Large intestine (tissue), 3 donors: ENCODE measurements around the gene FAM118B. TPM values are rescaled to one million over a fixed set of nuclear protein-coding genes. Genes with fewer than 3 reads are reported as not detected.
"Not testable (repeated sequence)": the region's sequence is repeated elsewhere in the genome, so short reads cannot be mapped to it uniquely, and the experiment has no call there.

Experiments used
- DNase-seq, 2 donors: peaks; one replicate each; pipeline versions ENCODE4 v3.0.0 to v3.0.0-alpha.2; 2013
- H3K27ac ChIP-seq: one replicate; pipeline ENCODE4 v1.5.1; 2013; ENCODE audit warnings: low read length
- H3K27me3 ChIP-seq: 2 replicates; pipeline ENCODE4 v1.6.1; 2013; ENCODE audit warnings: low read length; ENCODE audit not compliant: control insufficient read depth, insufficient read depth
- H3K36me3 ChIP-seq: 2 replicates; pipeline ENCODE4 v1.6.1; 2013; ENCODE audit warnings: low read length; ENCODE audit not compliant: control insufficient read depth, insufficient read depth
- H3K4me1 ChIP-seq: one replicate; pipeline ENCODE4 v1.6.1; 2013; ENCODE audit warnings: low read length; ENCODE audit not compliant: control insufficient read depth, insufficient read depth
- H3K4me3 ChIP-seq: one replicate; pipeline ENCODE4 v1.5.1; 2013; ENCODE audit warnings: low read length
- H3K9me3 ChIP-seq: one replicate; pipeline ENCODE4 v1.6.1; 2013; ENCODE audit warnings: mild to moderate bottlenecking, low read depth, low read length, moderate library complexity; ENCODE audit not compliant: control insufficient read depth
- WGBS: methylation state at CpG from one replicate; pipeline ENCODE4 v1.1.5; 2013; ENCODE audit warnings: low lambda C conversion rate; ENCODE audit not compliant: insufficient coverage; 5-methylcytosine and 5-hydroxymethylcytosine counted together
- polyA plus RNA-seq: library from polyadenylated mRNA; unstranded; fragments of 120-200 nt; gene quantifications from one replicate; pipeline ENCODE4 v1.2.1, GENCODE V29; 2013

The FAM118B gene
- polyA plus RNA-seq, 1 donor, result 26.8 TPM

DNA sequence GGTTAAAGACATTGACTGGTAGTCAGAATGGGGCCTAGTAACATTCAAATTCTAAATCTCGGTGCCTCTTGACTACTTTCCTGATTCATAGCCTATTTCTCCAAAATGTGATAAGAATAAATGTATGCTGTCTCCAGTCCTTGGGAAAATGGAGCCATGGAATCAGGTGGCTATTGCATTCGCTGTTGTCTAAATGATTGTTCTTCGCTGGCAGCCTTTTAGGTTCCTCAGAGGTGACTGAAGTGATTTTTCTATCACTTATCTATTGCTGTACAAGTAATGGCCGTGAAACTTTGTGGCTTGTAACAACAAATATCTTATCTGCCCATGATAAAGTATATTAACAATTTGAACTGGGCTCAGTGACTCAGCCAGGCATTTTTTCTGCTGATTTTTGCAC, 41.7 kb downstream of the FAM118B start:
- Histone ChIP-seq H3K36me3 (peaks cover 42% of the 10 kb centered on the region), H3K27me3 (no peaks in the 10 kb centered on the region), H3K4me3 (no peak overlapping the region), H3K9me3 (no peaks in the 10 kb centered on the region), H3K27ac (no peak overlapping the region), H3K4me1 (no peaks in the 10 kb centered on the region)
- WGBS, result no CpG with 5 or more reads among the region's 4 CpGs
- DNase-seq, result no peak

DNA sequence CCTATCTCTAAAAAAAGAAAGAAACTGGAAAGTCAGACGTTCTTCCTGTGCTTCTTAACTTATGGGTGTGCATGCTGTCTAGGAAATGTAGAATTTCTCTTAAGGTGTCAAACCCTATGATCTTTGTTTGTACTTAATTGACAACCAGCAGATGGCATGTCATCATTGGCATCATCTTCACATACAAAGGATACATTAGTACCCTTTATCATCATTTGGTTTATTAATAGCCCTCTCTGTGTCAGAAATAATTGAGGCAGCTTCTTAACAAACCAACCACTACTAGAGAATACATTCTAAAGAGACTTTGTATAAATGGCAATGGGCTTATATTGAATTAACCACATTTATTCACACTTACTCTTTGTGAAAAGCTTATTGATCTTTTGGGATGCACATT, 43.2 kb downstream of the FAM118B start:
- no peak overlapping the region for H3K4me3 ChIP-seq
- DNase-seq, result no peak
- H3K4me1 ChIP-seq, result no peaks in the 10 kb centered on the region
- H3K27me3 ChIP-seq, result no peaks in the 10 kb centered on the region
- WGBS, result no CpG with 5 or more reads among the region's 1 CpG
- H3K36me3 ChIP-seq, result peaks cover 41% of the 10 kb centered on the region
- H3K27ac ChIP-seq, result no peak overlapping the region
- no peaks in the 10 kb centered on the region for H3K9me3 ChIP-seq

DNA sequence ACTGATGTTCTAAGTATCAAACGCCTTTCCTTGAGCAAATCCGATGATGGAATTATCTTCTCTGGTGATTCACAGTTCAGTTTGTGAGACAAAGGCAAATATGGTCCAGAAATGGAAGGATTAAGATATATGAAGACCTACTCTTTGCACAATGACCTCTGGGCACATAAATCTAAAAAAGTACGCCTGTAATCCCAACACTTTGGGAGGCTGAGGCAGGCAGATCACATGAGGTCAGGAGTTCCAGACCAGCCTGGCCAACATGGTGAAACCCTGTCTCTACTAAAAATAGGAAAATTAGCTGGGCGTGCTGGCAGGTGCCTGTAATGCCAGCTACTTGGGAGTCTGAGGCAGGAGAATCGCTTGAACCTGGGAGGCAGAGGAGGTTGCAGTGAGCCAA, 43.9 kb downstream of the FAM118B start:
- not testable (repeated sequence) for H3K9me3 ChIP-seq, H3K4me3 ChIP-seq, H3K4me1 ChIP-seq, H3K27ac ChIP-seq, DNase-seq, H3K27me3 ChIP-seq
- peaks cover 41% of the 10 kb centered on the region for H3K36me3 ChIP-seq
- WGBS, result no CpG with 5 or more reads among the region's 5 CpGs

DNA sequence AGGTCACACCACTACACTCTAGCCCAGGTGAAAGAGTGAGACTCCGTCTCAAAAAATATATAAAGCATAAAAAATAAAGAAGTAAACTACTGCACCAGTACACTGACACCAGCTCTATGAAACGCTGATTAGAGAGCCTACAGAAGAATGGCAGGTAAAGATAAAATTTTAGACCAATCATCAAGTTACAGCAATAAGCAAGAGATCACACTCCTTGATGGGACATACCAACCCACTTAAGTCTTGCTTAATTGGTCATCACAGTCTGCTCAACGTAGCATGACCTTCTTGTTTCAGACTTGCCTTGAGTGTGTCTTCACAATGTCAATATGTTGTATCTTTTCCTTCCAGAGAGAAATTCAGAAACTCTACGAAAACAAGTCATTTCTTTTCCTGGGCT, 44.6 kb downstream of the FAM118B start:
- WGBS, result no CpG with 5 or more reads among the region's 4 CpGs
- Histone ChIP-seq H3K27ac (no peak overlapping the region), H3K4me3 (no peak overlapping the region), H3K9me3 (no peaks in the 10 kb centered on the region), H3K27me3 (no peaks in the 10 kb centered on the region), H3K4me1 (no peaks in the 10 kb centered on the region), H3K36me3 (peaks cover 44% of the 10 kb centered on the region)
- no peak for DNase-seq

DNA sequence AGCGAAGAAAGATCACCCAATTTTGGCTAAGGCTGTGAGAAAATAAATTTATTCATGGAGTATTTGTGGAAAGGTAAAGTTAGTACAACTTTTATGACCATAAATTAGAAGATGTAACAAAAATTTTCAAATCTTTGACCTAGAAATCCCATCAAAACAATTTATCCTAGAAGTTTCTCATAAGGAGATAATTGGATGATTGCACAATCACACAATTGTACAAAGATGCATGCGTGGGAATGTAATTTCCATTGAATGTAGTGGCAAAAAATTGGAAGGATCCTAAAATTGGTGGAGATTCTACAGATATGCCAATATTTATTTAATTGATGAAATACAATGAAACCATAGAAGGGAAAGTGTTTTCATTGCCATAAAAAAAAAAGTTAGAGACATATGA, 45.6 kb downstream of the FAM118B start:
- no peak for DNase-seq
- Histone ChIP-seq H3K4me1 (no peaks in the 10 kb centered on the region), H3K27ac (no peak overlapping the region), H3K4me3 (no peak overlapping the region), H3K9me3 (no peaks in the 10 kb centered on the region), H3K36me3 (peaks cover 51% of the 10 kb centered on the region), H3K27me3 (no peaks in the 10 kb centered on the region)
- WGBS, result 94% methylated on average over 2 of the region's 2 CpGs

DNA sequence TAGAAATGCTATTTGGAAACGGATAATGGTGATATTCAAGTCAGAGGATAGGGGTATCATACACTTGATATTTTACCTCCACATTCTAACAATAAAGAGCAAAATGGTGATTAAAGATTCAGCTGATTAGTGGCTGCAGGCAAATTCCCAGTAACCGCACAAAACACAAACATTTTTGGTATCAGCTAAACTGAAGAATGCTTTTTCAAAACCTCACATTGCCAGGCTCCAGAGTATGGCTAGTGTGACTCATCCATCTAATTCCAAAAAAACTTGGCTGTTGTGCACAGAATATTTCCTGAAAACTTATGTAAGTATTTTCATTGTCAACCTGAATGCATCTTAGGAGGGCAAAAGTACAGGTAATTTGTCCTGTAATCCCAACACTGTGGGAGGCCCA, 46.2 kb downstream of the FAM118B start:
- WGBS, result no CpG with 5 or more reads among the region's 2 CpGs
- no peak for DNase-seq
- Histone ChIP-seq H3K36me3 (peaks cover 52% of the 10 kb centered on the region), H3K4me1 (no peaks in the 10 kb centered on the region), H3K4me3 (no peak overlapping the region), H3K9me3 (no peaks in the 10 kb centered on the region), H3K27ac (no peak overlapping the region), H3K27me3 (no peaks in the 10 kb centered on the region)

DNA sequence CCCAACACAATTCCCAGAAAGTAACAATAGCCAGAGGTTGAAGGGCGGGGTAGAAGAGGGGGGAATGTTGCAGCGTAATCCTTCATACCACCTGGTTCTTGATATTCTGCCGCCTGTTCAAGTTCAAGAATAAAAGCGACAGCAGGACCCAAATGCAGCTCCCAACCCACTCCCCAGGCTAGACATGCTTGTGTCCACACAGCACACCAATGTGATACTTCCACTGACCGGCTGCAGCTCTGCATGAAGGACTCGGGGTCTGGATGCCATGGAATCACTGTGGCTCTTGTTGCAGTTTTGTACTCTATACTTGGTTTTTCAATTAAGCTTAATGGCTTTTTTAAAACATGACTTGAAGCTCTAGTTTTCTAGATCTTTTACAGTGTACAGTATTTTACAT, 50.6 kb downstream of the FAM118B start:
- Histone ChIP-seq H3K4me3 (no peak overlapping the region), H3K36me3 (peaks cover 69% of the 10 kb centered on the region), H3K27me3 (no peaks in the 10 kb centered on the region), H3K4me1 (no peaks in the 10 kb centered on the region), H3K27ac (no peak overlapping the region), H3K9me3 (no peaks in the 10 kb centered on the region)
- no peak for DNase-seq
- WGBS, result no CpG with 5 or more reads among the region's 6 CpGs

DNA sequence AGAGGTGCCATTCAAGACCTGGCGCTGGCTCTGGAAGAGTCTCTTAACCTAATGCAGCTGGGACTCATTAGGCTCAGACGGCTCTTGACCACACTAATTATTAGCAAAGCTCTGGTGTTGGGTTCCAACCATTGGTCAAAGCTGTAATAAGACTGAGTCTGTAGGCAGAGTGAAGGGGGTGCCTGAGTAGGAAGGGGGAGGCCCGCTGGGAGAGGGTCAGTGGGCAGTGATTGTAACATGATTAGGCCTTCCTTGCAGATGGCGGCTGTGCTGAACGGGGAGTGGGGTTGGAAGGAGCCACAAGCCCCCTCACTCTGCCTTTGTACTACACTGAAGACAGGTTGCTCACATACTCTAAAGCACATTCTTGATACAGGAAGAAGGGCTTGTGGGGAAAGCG, 51.9 kb downstream of the FAM118B start:
- no CpG with 5 or more reads among the region's 6 CpGs for WGBS
- Histone ChIP-seq H3K27me3 (no peaks in the 10 kb centered on the region), H3K27ac (no peak overlapping the region), H3K4me3 (no peak overlapping the region), H3K36me3 (peaks cover 68% of the 10 kb centered on the region), H3K9me3 (no peaks in the 10 kb centered on the region), H3K4me1 (peaks cover 7% of the 10 kb centered on the region)
- DNase-seq, result no peak

DNA sequence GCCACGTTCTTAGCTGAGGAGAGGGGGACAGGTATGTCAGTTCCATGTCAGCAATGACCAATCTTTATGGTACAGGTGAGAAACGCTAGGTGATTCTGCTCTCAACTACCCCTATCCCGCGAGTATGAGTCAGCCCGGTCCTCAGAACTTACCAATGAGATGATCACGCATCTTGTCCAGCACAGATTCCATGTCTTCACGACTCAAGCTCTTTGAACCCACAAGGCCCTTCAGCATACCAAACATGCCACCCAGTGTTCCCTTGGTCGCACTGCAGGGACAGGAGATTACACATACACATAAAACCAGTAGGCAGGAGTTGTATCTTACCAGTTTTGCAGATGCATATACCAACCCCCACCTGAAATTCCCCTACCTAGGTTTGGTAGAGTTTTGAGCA, 54.2 kb downstream of the FAM118B start:
- Histone ChIP-seq H3K4me1 (peaks cover 12% of the 10 kb centered on the region), H3K4me3 (no peak overlapping the region), H3K27me3 (no peaks in the 10 kb centered on the region), H3K27ac (no peak overlapping the region), H3K9me3 (no peaks in the 10 kb centered on the region), H3K36me3 (peaks cover 64% of the 10 kb centered on the region)
- no CpG with 5 or more reads among the region's 8 CpGs for WGBS
- no peak for DNase-seq

DNA sequence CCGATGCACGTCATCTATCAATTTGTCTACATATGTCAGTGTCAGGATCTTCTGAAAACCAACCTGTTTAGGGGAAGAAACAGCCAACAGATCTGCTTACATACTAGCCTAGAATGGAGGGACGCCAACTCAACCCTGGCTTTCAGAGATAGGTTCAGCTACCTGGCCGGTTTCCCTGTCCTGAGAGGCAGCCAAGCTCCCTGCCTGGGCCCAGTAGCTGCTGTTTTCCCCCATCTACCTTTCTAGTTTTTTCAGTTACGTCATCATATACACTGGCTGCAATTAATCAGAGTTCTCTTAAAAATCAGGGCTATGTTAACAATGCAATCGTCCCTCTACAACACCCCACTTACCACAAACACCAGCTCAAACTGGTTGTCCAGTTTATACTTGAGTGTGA, 56.1 kb downstream of the FAM118B start:
- Histone ChIP-seq H3K4me1 (peaks cover 12% of the 10 kb centered on the region), H3K27me3 (no peaks in the 10 kb centered on the region), H3K36me3 (peaks cover 48% of the 10 kb centered on the region), H3K27ac (no peak overlapping the region), H3K4me3 (peak overlapping the region; percentile 98), H3K9me3 (no peaks in the 10 kb centered on the region)
- 60% methylated on average over 1 of the region's 6 CpGs for WGBS
- no peak for DNase-seq

DNA sequence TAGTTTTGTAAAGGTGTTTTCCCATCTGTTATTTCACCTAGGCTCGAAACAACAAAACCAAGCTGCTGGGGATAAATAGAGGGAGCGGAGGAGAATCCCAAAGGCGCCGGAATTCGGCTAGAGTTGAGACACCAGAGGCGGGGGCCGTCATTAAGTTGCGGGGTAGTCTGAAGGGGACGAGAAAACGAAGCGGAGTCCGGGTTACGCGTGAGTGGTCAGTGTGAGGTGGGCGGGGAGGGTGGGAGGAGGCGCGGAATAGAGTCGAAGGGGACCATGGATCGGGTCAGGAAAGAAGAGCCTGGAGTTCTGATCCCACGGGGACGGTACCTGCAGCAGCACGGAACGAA, 56.8 kb downstream of the FAM118B start:
- no CpG with 5 or more reads among the region's 23 CpGs for WGBS
- Histone ChIP-seq H3K4me1 (peaks cover 12% of the 10 kb centered on the region), H3K36me3 (peaks cover 47% of the 10 kb centered on the region), H3K27ac (peak overlapping the region; percentile 75), H3K9me3 (no peaks in the 10 kb centered on the region), H3K27me3 (no peaks in the 10 kb centered on the region), H3K4me3 (peak overlapping the region; percentile 98)
- no peak for DNase-seq
